ENCODE data around the gene FGF8.

- TF ChIP-seq BHLHE40 (IDR thresholded peaks at IDR 0.05; ENCODE audit: borderline replicate concordance) (no peak), FOXK2 (IDR thresholded peaks at IDR 0.05) (no peak), FOXA1 (IDR thresholded peaks at IDR 0.05) (no peak), NFRKB (IDR thresholded peaks at IDR 0.05) (no peak), SP1 (IDR thresholded peaks at IDR 0.05) (no peak), SUZ12 (IDR thresholded peaks at IDR 0.05) (no peak), FOXM1 (IDR thresholded peaks at IDR 0.05; ENCODE audit: borderline replicate concordance) (no peak), ZNF384 (IDR thresholded peaks at IDR 0.05) (no peak), HDGF (IDR thresholded peaks at IDR 0.05; ENCODE audit: borderline replicate concordance) (no peak)
These were observed 7.7 kb downstream of the FGF8 start for GRCh38 chr10:101767966-101768790.

Data from HEK293T (cell line).